ENCODE data around the gene SRRM4.

Gene SRRM4

DNA sequence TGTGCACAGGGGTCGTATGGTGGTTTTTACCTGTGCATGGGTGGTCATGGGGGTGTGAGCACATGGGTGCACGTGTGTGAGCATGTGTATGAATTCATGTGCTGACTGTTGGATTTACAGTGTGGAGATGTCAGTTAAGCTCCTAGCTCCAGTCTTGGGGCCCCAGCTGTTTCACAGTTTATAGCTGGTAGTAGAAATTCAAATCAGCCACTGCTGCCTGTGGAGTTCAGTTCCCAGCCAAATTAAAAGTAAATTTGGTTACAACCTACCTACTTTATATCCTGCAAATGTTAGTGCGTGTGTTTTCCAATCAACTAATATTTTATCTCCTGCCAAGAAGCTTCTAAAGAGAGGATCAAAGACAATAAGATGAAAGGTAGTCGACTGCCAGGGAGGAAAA, 141.4 kb downstream of the SRRM4 start:
- DNase-seq, result no peak

- no peak for DNase-seq
Observed at GRCh38 chr12:119128527-119128926, 147.2 kb downstream of the SRRM4 start.

DNA sequence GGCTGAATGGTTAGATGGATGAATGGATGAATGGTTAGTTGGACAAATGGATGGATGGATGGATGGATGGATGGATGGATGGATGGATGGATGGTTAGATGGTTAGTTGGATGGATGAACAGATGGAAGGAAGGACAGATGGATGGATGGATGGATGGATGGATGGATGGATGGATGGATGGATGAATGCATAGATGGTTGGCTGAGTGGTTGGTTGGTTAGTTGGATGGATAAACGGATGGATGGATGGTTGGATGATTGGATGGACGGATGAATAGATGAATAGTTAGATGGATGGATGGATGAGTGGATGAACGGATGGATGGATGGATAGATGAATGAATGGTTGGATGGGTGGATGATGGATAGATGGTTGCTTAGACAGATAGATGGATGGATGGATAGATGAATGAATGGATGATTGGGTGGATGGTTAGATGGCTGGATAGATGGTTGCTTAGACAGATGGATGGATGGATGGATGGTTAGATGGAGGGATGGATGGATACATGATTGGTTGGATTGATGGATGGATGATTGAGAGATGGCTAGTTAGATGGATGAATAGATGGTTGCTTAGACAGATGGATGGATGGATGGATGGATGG, 148.6 kb downstream of the SRRM4 start:
- DNase-seq, result no peak

DNA sequence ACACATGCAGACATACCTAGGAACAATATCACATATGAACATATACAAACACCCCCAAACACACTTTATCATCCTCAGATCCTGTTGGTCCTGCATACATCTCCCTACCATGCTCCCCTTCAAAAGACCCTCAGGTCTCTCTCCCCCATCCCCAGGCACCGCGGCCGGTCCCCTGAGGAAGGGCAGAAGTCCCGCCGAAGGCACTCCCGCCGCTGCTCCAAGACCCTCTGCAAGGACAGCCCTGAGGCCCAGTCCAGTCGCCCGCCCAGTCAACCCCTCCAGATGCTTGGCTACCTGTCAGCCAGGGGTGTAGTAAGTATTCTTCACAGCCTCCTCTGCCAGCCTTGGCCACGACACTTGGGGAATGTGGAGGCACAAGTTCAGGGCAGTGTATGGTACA, 149.2 kb downstream of the SRRM4 start:
- no peak for DNase-seq

DNA sequence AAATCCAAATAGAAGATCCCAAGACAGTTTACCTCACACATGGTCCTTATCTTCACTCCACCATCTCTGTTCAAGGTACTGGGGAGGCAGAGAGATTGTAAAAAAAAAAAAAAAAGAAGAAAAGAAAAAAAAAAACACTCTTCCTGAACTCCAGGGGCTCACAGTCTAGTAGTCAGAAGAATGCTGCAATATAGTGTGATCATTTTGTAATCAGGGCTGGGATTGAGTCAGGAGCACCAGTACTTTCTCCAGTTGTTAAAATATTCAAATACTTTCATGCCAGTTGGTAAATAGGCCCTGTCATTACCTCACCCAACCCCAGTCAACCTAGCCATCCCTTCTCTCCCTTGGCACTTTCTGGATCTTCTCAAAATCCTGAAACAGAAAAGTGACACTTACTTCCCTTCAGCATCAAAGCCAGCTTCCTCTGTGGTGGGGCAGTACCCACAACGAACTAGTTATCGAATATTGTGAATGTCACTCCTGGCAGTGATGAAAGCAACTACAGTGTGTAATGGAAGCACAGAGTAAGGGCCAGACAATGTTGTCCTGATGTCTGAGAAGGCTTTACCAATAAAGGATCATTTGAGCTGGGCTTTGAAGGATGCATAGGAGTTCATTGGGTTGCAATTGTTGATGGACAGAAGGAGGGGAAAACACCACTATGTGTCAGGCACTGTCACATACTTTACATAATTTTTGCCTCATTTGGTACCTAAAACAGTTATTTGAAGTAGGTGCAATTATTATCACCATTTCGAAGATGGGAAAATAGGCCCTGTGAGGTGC, 153.1 kb downstream of the SRRM4 start:
- no peak for DNase-seq

- DNase-seq, result no peak
Observed at GRCh38 chr12:119136811-119137410, 155.6 kb downstream of the SRRM4 start.

GRCh38 chr12:119139448-119139847, 158.1 kb downstream of the SRRM4 start:
- no peak for DNase-seq

GRCh38 chr12:119145367-119145766, 164.0 kb downstream of the SRRM4 start:
- no peak for DNase-seq

GRCh38 chr12:119147847-119148448, 166.6 kb downstream of the SRRM4 start:
- DNase-seq, result no peak

DNA sequence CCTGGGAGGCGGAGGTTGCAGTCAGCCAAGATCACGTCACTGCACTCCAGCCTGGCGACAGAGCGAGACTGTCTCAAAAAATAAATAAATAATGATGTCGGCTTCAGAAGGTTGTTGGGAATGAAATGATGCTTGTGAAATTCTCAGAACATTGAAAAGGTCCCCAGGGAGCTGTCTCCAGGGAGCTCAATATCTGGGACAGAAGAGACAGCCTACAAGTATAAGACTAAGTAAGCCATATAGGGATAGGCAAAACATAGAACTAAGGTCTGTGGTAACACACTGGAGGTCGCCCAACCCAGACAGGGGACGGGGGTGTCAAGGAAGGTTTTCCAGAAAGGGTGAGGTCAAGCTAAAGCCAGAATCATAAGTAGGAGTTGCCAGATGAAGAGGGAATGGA, 167.9 kb downstream of the SRRM4 start:
- no peak for DNase-seq

DNA sequence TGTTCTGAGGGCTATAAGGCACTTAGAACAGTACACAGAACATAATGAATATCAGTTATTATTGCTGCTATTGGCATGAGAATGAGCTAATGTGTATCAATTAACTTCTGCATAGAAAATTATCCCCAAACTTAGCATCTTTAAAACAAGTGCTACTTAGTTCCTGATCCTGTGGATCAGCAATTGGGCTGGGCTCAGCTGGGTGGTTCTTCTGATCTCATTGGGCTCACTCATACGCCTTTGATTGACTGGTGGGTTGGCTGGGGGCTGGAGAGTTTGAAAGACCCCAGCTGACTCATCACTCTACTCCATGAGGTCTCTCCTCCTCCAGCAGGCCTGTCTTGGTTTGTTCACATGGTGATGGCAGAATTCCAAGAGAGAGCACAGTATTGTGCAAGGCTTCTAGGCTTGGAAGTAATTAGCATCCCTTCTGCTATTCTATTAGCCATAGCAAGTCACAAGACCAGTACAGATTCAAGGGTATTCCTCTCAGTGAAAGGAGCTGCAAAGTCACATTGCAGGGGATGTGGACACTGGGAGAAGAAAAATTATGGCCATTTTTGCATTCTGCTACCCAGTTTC, 170.2 kb downstream of the SRRM4 start:
- no peak for DNase-seq

GRCh38 chr12:119153477-119154434, 172.4 kb downstream of the SRRM4 start:
- DNase-seq, result no peak

GRCh38 chr12:119154435-119154818, 173.1 kb downstream of the SRRM4 start:
- DNase-seq, result no peak

DNA sequence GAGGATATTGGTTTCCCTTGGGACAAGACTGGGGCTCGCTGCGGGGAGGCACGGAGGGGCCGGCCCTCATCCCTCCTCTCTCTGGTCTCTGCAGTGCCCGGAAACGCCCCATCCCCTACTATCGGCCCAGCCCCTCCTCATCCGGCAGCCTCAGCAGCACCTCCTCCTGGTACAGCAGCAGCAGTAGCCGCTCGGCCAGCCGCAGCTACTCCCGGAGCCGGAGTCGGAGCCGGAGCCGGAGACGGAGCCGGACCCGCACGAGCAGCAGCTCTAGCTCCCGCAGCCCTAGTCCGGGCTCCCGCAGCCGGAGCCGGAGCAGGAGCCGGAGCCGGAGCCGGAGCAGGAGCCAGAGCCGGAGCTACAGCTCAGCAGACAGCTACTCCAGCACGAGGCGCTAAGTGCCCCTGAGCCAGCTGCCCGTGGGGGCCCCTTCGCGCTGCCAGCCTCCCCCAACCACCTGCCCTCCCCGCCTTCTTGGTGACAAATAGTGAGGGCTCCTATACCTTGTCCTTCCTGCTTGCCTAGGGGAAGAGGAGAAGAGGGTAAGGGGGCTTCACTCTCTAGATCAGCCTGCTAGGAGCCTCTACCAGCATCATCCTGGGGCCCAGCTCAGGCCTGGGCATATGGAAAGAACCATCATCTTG, 175.2 kb downstream of the SRRM4 start:
- no peak for DNase-seq

GRCh38 chr12:119157528-119157927, 176.2 kb downstream of the SRRM4 start:
- DNase-seq, result no peak

DNA sequence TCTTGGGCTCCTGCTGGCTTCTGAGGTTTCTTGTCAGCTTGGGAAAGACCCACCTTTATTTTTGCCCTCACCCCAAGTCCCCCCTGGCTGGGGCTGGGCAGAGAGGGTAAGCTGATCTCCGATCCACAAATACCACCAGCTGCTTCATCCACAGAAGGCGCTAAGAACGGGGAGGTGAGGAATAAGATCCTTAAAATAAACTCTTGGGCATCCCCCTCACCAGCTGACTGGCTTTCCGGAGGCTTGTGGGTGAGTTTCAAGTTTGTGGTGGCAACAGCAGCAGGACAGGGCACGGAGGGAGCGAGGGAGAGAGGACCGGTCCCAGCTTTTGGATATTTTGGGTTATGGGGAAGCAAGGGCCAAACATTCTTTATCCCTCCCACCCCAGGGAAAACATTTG, 176.6 kb downstream of the SRRM4 start:
- DNase-seq, result no peak

- no peak for DNase-seq
Observed at GRCh38 chr12:119158402-119158801, 177.1 kb downstream of the SRRM4 start.

DNA sequence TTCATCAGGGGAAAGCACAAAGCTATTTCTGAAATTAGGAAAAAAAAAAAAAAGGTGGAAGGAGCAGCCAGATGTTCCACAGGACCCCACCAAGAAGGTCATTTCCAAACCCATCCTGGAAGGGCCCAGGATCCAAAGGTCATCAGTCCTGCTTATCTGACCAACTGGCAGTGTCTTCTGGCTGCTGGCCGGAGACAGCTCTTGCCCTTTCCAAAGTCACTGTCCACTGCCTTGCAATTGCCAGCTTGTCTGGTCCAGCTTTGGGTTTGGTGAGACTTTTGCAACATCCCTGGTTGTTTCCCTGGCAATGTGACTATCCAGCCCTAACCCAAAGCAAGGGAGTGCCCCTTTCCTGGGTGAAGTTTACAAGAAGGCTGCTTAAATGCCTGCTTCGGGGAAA, 178.5 kb downstream of the SRRM4 start:
- DNase-seq, result no peak

GRCh38 chr12:119167902-119168301, 186.6 kb downstream of the SRRM4 start:
- no peak for DNase-seq

GRCh38 chr12:119168721-119169120, 187.4 kb downstream of the SRRM4 start:
- no peak for DNase-seq

DNA sequence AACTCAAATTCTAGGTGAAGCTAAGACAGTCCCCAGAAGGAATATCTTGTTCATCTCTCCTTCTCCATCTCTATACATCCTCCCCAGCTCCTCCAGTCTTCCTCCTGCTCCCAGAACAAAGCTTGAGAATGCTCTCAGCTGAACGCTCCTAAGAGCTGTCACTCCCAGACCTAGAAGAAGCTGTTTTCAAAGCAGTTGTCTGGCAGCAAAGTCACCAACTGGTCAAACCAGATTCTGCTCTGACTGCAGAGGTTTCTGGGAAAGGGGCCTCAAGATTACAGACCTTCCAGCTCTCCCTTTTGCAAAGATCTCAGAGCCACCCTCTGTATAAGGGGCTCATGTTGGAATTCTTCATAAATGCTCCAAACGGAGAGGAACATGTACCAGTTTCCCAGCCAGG, 187.8 kb downstream of the SRRM4 start:
- DNase-seq, result no peak

- DNase-seq, result no peak
Observed at GRCh38 chr12:119171291-119171690, 189.9 kb downstream of the SRRM4 start.

Measured in CD4-positive, alpha-beta T cell treated with Interleukin-4 for 1 hour (primary cell).